GM21717 (cell line): ENCODE results near the gene RGS7.
"Not testable (repeated sequence)": the region's sequence is repeated elsewhere in the genome, so short reads cannot be mapped to it uniquely, and the experiment has no call there.

ENCODE experiments used
- ATAC-seq: cut with Tn5 transposase; IDR thresholded peaks from one replicate; pipeline ENCODE4 v1.9.1; 2021; ENCODE audit warnings: mild to moderate bottlenecking, moderate library complexity; ENCODE audit not compliant: unreplicated experiment

Gene RGS7

DNA sequence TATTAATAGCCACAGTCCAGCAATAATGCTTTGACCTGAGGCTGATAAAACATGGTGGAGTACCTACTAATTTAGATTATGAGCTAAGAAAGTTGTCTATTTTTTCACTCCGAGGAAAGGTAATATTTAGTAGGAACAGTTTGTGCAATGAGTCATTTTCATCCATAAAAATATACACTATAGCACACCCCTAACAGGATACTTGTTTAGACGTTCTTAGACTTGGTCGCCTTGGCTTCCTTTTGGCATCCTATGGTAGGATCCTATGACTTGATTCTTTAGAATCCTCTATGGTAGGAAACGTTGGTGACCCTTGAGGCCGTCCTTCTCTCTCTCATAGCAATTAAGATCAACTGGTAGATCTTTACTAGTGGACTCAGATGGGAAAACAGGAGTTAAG is 81.8 kb downstream of the RGS7 start:
- no peak for ATAC-seq

- ATAC-seq: no peak
These were observed 82.3 kb downstream of the RGS7 start for GRCh38 chr1:241274693-241275092.

DNA sequence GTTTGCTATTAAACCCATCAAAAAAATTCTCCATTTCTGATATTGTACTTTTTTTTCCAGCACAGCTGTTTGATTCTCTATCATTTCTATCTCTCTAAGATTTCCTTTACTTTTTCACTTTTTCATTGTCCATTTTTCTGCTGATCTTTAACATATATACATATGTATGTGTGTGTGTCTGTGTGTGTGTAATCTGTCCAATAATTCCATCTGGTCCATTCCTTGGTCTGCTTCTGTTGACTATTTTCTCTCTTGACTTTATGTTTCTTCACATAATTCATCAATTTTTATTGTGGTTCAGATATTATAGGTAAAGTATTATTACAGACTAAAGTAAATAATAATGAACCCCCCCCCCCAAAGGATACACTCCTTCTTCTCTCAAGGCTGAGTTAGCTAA is 84.2 kb downstream of the RGS7 start:
- ATAC-seq: no peak

DNA sequence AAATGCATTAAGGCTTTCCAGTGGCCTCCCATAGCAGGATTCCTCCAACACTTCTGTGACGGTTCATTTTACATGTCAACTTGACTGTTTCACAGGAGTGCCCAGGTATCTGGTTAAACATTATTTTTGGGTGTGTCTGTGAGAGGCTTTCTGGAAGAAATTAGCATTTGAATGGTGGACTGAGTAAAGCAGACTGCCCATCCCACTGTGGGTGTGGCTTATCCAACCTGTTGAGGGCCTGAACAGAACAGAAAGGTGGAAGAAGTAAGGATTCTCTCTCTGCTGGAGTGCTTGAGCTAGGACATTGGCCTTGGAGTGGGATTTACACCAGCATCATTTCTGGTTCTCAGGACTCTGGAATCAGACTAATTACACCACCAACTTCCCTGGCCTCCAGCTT is 85.6 kb downstream of the RGS7 start:
- no peak for ATAC-seq

- no peak for ATAC-seq
These were observed 87.0 kb downstream of the RGS7 start for GRCh38 chr1:241270016-241270415.

DNA sequence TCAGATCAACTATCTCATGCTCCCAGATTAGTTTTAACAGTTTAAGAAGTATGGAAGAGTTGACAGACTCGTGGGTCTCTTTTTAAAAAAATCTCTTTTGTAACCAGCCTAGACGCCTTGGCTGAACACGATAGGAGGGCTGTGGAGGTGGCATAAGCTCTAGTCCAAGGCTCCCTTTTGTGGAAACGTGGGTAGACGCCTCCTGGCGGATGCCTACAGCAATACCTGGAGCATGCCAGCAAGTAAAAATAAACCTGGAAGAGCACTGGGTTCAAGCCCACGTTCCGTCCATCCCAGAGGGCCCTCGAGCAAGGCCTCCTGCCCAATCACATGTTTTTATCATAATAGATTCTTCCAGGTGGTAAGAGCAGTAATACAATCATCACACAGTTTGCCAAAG is 87.9 kb downstream of the RGS7 start:
- no peak for ATAC-seq

GRCh38 chr1:241266121-241266520 is 90.9 kb downstream of the RGS7 start:
- ATAC-seq: no peak

DNA sequence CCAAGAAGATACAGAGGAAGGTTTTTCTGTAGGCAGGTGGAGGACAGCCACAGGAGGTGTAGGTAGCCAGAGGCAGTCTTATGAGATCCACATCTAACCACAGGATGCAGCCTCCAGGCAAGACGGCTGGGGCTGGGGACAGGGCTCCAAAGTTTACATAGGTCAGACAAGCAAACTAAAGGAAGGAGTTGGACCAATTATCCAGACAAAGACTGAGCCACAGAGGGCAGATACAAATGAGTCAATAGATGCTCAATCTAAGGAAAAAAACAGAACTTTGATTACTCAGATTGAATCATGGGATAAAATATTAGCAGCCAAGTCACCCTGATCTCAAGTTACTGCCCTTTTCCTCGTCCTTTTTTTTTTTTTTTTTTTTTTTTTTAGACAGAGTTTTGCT is 91.6 kb downstream of the RGS7 start:
- ATAC-seq: no peak

GRCh38 chr1:241263346-241263745 is 93.7 kb downstream of the RGS7 start:
- ATAC-seq: no peak

- ATAC-seq: no peak
These were observed 103.5 kb downstream of the RGS7 start for GRCh38 chr1:241253471-241253870.

DNA sequence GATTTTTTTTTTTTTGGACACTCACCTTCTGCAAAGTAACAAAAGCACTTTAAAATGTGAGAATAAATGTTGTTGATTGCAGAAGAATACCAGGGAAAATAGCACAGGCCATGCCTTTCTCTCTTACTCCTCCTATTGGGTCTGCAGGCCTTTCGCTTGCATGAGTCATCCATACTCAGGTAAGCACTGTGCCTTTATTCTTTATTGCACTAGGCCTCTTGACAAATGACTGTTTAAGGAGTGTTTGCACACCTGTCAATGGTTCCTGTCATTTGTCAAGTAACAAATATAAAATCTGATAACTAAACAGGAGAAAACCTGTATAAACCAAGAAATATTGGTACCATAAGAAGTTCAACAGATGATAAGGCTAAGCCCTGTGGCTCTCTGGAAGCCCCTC is 106.5 kb downstream of the RGS7 start:
- ATAC-seq: no peak

DNA sequence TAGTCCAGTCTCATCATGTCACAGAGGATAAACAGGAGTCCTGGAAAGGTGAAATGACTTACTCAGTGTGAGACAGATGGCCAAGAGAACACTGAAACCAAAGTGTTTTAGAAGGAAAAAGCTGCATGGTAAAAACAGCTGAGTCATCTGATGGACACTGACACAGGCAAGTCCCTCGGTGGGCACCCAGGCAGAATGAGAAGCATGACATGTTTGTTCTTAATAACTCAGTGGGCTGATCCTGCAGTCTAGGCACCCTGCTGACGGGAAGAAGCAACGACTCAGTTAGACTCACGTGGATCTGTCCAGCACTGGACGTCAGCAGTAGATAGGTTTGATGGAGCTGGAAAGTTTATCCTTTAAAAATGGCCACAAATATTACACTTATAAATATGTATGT is 116.9 kb downstream of the RGS7 start:
- ATAC-seq: no peak

DNA sequence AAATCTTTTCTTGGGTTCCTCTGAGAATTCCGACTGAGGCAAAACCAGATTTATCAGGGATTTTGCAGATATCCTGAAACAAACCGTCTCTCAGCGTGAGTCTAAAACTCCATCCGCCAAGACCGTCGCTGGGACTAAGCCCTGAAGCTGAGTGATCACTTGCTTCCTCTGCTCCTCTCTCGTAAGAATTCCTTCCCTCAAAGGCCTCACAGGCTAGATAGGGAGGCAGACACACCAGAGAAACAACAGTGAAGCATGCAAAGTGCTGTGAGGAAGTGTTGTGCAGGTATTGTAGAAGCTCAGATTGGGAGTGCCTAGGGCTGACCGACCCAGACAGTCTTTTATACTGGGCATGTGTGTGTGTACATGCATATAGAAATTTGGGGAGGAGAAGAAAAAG is 119.1 kb downstream of the RGS7 start:
- ATAC-seq: no peak

- no peak for ATAC-seq
These were observed 121.6 kb downstream of the RGS7 start for GRCh38 chr1:241235256-241235897.

DNA sequence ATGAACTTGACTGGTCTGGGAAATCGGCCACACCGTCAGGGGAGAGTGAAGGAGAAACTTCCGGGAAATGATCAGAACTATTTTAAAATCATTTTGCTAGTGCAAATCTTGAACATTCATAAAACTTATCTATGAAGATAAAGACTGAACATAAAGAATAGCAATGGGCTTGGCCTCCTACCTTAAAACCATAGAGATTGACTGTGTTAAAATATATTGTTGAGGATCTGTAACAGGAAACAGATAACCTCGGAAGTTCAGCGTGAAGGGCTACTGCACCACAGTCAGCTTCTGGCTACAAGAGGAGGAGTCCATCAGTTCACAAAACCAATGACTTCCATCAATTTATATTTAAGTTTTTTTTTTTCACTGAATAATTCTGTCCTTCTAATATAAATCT is 127.3 kb downstream of the RGS7 start:
- ATAC-seq: no peak

- no peak for ATAC-seq
These were observed 127.8 kb downstream of the RGS7 start for GRCh38 chr1:241229216-241229615.

GRCh38 chr1:241228339-241228738 is 128.7 kb downstream of the RGS7 start:
- ATAC-seq: no peak

DNA sequence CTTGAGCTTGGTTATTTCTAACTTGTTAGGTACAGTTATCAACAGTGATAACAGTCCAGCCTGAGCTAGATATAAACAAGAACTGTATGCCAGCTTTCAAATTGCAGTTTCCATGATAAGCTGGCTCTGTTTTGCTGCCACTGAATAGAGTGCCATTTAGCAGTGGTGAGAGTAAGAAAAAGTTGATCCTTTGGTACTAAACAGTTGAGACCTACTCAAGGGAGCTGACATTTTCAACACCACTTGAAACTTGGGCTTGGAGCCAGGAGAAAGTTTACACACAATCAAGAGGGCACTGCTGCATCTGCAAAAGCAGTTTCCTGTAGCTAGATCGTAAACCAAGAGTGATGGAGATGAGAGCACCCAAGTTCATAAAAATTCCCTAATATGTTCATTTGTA is 131.3 kb downstream of the RGS7 start:
- ATAC-seq: no peak

- not testable (repeated sequence) for ATAC-seq
These were observed 132.8 kb downstream of the RGS7 start for GRCh38 chr1:241224189-241224588.

GRCh38 chr1:241222813-241223212 is 134.2 kb downstream of the RGS7 start:
- not testable (repeated sequence) for ATAC-seq

GRCh38 chr1:241221319-241221718 is 135.7 kb downstream of the RGS7 start:
- no peak for ATAC-seq

- not testable (repeated sequence) for ATAC-seq
These were observed 136.1 kb downstream of the RGS7 start for GRCh38 chr1:241220913-241221312.

DNA sequence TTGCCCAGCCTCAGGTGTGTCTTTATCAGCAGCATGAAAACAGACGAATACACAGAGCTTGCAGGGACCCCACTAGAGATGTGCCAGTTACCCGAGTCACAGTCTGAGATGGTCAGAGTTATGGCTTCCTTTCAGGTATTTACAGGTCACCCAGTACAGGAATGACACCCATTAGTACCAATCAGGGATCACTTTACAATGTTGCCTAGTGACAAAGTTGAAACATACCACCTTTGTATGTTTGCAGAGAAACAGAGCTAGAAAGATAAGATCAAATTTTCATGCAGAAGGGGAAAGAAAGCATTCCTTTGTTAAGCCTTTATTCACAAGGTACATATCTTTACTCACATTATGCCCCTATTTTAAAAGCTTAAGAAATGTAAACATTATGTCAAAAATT is 137.6 kb downstream of the RGS7 start:
- ATAC-seq: no peak
